Type B pancreatic cell (in vitro differentiated cells): ENCODE measurements around the gene VAC14. TPM values are rescaled to one million over a fixed set of nuclear protein-coding genes. Genes with fewer than 3 reads are reported as not detected.

Experiments
- DNase-seq: peaks from one replicate; pipeline ENCODE4 v3.0.0; 2021; ENCODE audit warnings: mixed read lengths; ENCODE audit not compliant: unreplicated experiment; ENCODE audit errors: extremely low spot score
- H3K27ac Mint-ChIP-seq: 2 replicates; pipeline ENCODE4 v1.8.0; 2021; ENCODE audit warnings: mild to moderate bottlenecking, mixed read lengths
- H3K27me3 Mint-ChIP-seq: 2 replicates; pipeline ENCODE4 v1.8.0; 2021; ENCODE audit warnings: mixed read lengths
- H3K36me3 Mint-ChIP-seq: 2 replicates; pipeline ENCODE4 v1.8.0; 2021; ENCODE audit warnings: mixed read lengths
- H3K4me1 Mint-ChIP-seq: one replicate; pipeline ENCODE4 v1.8.0; 2021; ENCODE audit warnings: mixed read lengths; ENCODE audit not compliant: unreplicated experiment
- H3K4me3 Mint-ChIP-seq: 2 replicates; pipeline ENCODE4 v1.8.0; 2021; ENCODE audit warnings: mild to moderate bottlenecking, mixed read lengths
- H3K9me3 Mint-ChIP-seq: 2 replicates; pipeline ENCODE4 v1.8.0; 2021; ENCODE audit warnings: mixed read lengths
- CTCF ChIP-seq: fragments of 200-600 bp; sonication (generic); conservative IDR thresholded peaks from 2 replicates; pipeline ENCODE4 v1.5.0; 2021; ENCODE audit warnings: antibody characterized with exemption, mild to moderate bottlenecking
- total RNA-seq: library from RNA; stranded (reverse); gene quantifications from 2 replicates; pipeline ENCODE4 v1.2.1, GENCODE V29; 2021; ENCODE audit warnings: low replicate concordance

VAC14 gene
- total RNA-seq, 1 donor from 2014 or later = 38.3 TPM

DNA sequence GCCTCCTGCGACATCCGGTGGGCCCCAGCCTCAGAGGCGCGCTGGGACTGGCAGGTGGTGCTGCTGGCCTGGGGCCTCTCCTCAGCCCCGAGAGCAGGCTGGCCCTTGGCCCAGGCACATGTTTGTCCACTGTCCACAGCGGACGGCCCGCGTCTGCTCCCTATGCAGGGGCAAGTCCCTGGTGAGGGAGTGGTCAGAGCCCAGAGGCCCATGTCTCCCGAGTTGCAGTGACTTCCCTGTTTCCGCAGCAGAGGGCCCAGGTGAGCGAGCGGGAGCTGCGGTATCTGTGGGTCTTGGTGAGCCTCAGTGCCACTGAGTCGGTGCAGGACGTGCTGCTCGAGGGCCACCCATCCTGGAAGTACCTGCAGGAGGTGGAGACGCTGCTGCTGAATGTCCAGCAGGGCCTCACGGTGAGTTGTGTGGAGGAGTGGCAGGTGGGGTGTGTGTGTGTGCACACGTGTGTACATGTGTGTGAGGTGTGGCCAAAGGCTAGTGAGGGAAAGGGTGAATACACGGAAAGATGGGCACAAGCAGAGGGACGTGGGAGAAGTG is 144.2 kb downstream of the VAC14 start:
- no peak for DNase-seq
- Mint-ChIP-seq H3K9me3 (no peaks in the 10 kb centered on the region), H3K4me1 (peaks cover 6% of the 10 kb centered on the region), H3K4me3 (no peak overlapping the region), H3K27ac (no peak overlapping the region), H3K36me3 (no peaks in the 10 kb centered on the region), H3K27me3 (no peaks in the 10 kb centered on the region)
- TF ChIP-seq CTCF = no peak

DNA sequence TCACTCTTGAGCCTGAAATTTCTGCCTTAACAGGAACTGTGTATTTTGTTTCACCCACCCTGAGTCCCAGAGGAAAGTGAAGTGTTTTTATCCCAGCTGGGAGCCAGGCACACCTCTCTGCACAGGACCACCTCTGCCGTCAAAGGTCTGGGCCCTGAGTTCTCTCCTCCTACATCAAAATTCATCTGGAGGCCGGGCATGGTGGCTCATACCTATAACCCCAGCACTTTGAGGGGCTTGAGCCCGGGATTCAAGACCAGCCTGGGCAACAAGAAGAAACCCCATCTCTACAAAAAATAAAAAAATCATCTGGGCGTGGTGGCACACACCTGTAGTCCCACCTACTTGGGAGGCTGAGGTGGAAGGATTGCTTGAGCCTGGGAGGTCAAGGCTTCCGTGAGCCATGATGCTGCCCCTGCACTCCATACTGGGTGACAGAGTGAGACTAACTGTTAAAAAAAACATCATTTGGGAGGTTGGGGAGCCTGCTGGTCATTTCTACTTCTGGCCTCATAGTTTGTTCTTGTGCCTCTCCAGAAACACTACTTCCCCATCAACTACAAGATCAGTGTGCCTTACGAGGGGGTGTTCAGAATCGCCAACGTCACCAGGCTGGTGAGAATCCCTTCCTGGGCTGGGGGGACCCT is 144.8 kb downstream of the VAC14 start:
- no peak for DNase-seq
- no peak for TF ChIP-seq CTCF
- Mint-ChIP-seq H3K36me3 (no peaks in the 10 kb centered on the region), H3K9me3 (no peaks in the 10 kb centered on the region), H3K27me3 (no peaks in the 10 kb centered on the region), H3K4me3 (no peak overlapping the region), H3K27ac (no peak overlapping the region), H3K4me1 (peaks cover 6% of the 10 kb centered on the region)

GRCh38 chr16:70653809-70654771 is 146.9 kb downstream of the VAC14 start:
- Mint-ChIP-seq H3K36me3 (no peaks in the 10 kb centered on the region), H3K27ac (peak overlapping the region; percentile 5), H3K27me3 (no peaks in the 10 kb centered on the region), H3K9me3 (no peaks in the 10 kb centered on the region), H3K4me3 (peak overlapping the region; percentile 21), H3K4me1 (peaks cover 6% of the 10 kb centered on the region)
- peak; percentile 94 for TF ChIP-seq CTCF
- peak; percentile 83 for DNase-seq

DNA sequence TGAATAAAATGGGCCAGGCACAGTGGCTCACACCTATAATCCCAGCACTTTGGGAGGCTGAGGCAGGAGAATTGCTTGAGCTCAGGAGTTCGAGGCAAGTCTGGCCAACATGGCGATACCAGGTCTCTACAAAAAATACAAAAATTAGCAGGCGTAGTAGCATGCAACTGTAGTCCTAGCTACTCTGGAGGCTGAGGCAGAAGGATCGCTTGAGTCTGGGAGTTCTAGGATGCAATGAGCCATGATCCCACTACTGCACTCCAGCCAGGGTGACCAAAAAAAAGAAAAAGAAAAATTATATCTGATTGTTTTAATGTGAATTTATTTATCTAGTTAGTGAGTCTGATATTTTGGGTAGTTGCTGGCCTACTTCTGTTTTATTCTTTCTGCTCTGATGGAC is 147.6 kb downstream of the VAC14 start:
- no peaks in the 10 kb centered on the region for H3K9me3 Mint-ChIP-seq
- TF ChIP-seq CTCF = no peak
- no peak overlapping the region for H3K4me3 Mint-ChIP-seq
- no peaks in the 10 kb centered on the region for H3K27me3 Mint-ChIP-seq
- H3K27ac Mint-ChIP-seq = peak overlapping the region; percentile 5
- no peaks in the 10 kb centered on the region for H3K36me3 Mint-ChIP-seq
- DNase-seq = no peak
- H3K4me1 Mint-ChIP-seq = peaks cover 6% of the 10 kb centered on the region

DNA sequence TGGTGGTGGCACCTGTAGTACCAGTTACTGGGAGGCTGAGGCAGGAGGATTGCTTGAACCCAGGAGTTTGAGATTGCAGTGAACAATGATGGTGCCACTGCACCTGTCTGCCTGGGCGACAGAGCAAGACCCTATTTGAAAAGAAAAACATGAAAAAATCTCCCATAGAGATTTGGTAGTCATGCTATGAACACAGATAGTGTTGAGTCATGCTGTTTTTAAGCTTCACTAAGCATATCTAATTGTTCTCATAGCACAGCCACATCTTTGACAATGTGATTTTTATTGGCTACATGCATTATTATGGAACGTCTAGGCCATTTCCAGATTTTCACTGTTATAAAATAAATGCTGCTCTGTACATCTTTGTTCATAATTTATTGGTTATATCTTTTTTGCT is 148.6 kb downstream of the VAC14 start:
- Mint-ChIP-seq H3K4me3 (no peak overlapping the region), H3K36me3 (no peaks in the 10 kb centered on the region), H3K4me1 (peaks cover 6% of the 10 kb centered on the region), H3K27ac (no peak overlapping the region), H3K9me3 (no peaks in the 10 kb centered on the region), H3K27me3 (no peaks in the 10 kb centered on the region)
- no peak for TF ChIP-seq CTCF
- no peak for DNase-seq
